SK-N-SH (cell line): ENCODE measurements around the gene BMPR1A.

ENCODE experiments used
- CTCF ChIP-seq: fragments of 200-600 bp; sonication (generic); IDR thresholded peaks from 2 replicates; pipeline ENCODE4 v1.6.1; 2017; ENCODE audit warnings: antibody characterized with exemption, mild to moderate bottlenecking, moderate library complexity
- EZH2phosphoT487 ChIP-seq: fragments of 200-600 bp; sonication (generic); IDR thresholded peaks from 2 replicates; pipeline ENCODE4 v1.6.1; 2017; ENCODE audit warnings: low read depth, mixed run types, mild to moderate bottlenecking, antibody characterized with exemption, moderate library complexity, borderline replicate concordance
- FOSL2 ChIP-seq: IDR thresholded peaks from 2 replicates; pipeline ENCODE4 v1.4.0; 2012; ENCODE audit warnings: low read depth, mild to moderate bottlenecking, moderate library complexity, borderline replicate concordance
- MXI1 ChIP-seq: IDR thresholded peaks from 2 replicates; pipeline ENCODE4 v1.6.1; 2012; ENCODE audit warnings: mild to moderate bottlenecking, low read depth, low read length, improper control_type of control experiment
- NFIC ChIP-seq: IDR thresholded peaks from 2 replicates; pipeline ENCODE4 v1.4.0; 2012; ENCODE audit warnings: borderline replicate concordance
- POLR2AphosphoS5 ChIP-seq: IDR thresholded peaks from 2 replicates; pipeline ENCODE4 v1.6.1; 2012; ENCODE audit warnings: low read depth, low read length
- REST ChIP-seq: IDR thresholded peaks from 2 replicates; pipeline ENCODE4 v1.6.1; 2012; ENCODE audit warnings: mild to moderate bottlenecking, low read depth, low read length, moderate library complexity
- RFX5 ChIP-seq: IDR thresholded peaks from 2 replicates; pipeline ENCODE4 v1.6.1; 2012; ENCODE audit warnings: mild to moderate bottlenecking, improper control_type of control experiment, low read length
- SIN3A ChIP-seq: IDR thresholded peaks from 2 replicates; pipeline ENCODE4 v1.6.1; 2012; ENCODE audit warnings: low read depth, mild to moderate bottlenecking, low read length, moderate library complexity, borderline replicate concordance
- TCF12 ChIP-seq: IDR thresholded peaks from 2 replicates; pipeline ENCODE4 v1.4.0; 2012
- ZBTB33 ChIP-seq: IDR thresholded peaks from 2 replicates; pipeline ENCODE4 v1.4.0; 2012; ENCODE audit warnings: low read depth, borderline replicate concordance

GRCh38 chr10:86969421-86970041 is 213.1 kb downstream of the BMPR1A start:
- TF ChIP-seq CTCF (no peak), SIN3A (no peak), FOSL2 (no peak), POLR2AphosphoS5 (no peak), ZBTB33 (no peak), TCF12 (no peak), MXI1 (no peak), REST (no peak), RFX5 (no peak), EZH2phosphoT487 (no peak), NFIC (no peak)
